SK-N-MC (cell line): ENCODE measurements around the gene MAP7D1.

Source experiments
- DNase-seq: peaks from one replicate; pipeline ENCODE4 v3.0.0-alpha.2; 2011; ENCODE audit warnings: low read depth, low spot score
- H3K27ac ChIP-seq: fragments of 200-600 bp; sonication (generic); 2 replicates; pipeline ENCODE4 v1.5.1; 2016; ENCODE audit warnings: mixed run types
- H3K36me3 ChIP-seq: fragments of 200-600 bp; sonication (generic); 2 replicates; pipeline ENCODE4 v1.6.1; 2017; ENCODE audit warnings: antibody characterized with exemption, low read length, mixed read lengths; ENCODE audit not compliant: insufficient read depth
- H3K4me3 ChIP-seq: fragments of 200-600 bp; sonication (generic); 2 replicates; pipeline ENCODE4 v1.5.1; 2016
- H3K9ac ChIP-seq: fragments of 200-600 bp; sonication (generic); 2 replicates; pipeline ENCODE4 v1.8.0; 2017; ENCODE audit warnings: mixed run types, mixed read lengths; ENCODE audit not compliant: insufficient read length
- H3K9me3 ChIP-seq: fragments of 200-600 bp; sonication (generic); 2 replicates; pipeline ENCODE4 v1.6.1; 2017; ENCODE audit warnings: low read depth, mild to moderate bottlenecking, antibody characterized with exemption, low read length, moderate library complexity, mixed read lengths
- EZH2 ChIP-seq: fragments of 200-600 bp; sonication (generic); IDR thresholded peaks from one replicate; pipeline ENCODE4 v1.6.1; 2017; ENCODE audit warnings: antibody characterized with exemption
- FOXP2 ChIP-seq: optimal IDR thresholded peaks from 2 replicates; pipeline ENCODE3; 2011; ENCODE audit warnings: mild to moderate bottlenecking, moderate library complexity; ENCODE audit not compliant: insufficient read depth; ENCODE audit errors: extremely low read length, control extremely low read depth
- POLR2AphosphoS5 ChIP-seq: IDR thresholded peaks from 2 replicates; pipeline ENCODE4 v1.6.1; 2012; ENCODE audit warnings: mild to moderate bottlenecking, low read depth, low read length, borderline replicate concordance

MAP7D1 gene

GRCh38 chr1:36115200-36115669 lies 40.7 kb upstream of the MAP7D1 start:
- TF ChIP-seq FOXP2 (no peak), POLR2AphosphoS5 (no peak), EZH2 (no peak)
- H3K36me3 ChIP-seq, result no peaks in the 10 kb centered on the region
- DNase-seq, result no peak
- H3K9ac ChIP-seq, result peak overlapping the region; percentile 7
- H3K4me3 ChIP-seq, result no peak overlapping the region
- H3K27ac ChIP-seq, result 0 out of 2 replicates have a peak overlapping the region, but pooled peaks have one; percentile 34
- no peaks in the 10 kb centered on the region for H3K9me3 ChIP-seq

- no peak overlapping the region for H3K27ac ChIP-seq
- no peaks in the 10 kb centered on the region for H3K36me3 ChIP-seq
- no peak overlapping the region for H3K4me3 ChIP-seq
- H3K9me3 ChIP-seq, result no peaks in the 10 kb centered on the region
- no peak overlapping the region for H3K9ac ChIP-seq
- DNase-seq, result no peak
- TF ChIP-seq FOXP2 (no peak), EZH2 (no peak), POLR2AphosphoS5 (no peak)
These were observed 40.0 kb upstream of the MAP7D1 start for GRCh38 chr1:36115931-36116330.

- H3K36me3 ChIP-seq, result no peaks in the 10 kb centered on the region
- no peak overlapping the region for H3K9ac ChIP-seq
- DNase-seq, result no peak
- no peaks in the 10 kb centered on the region for H3K9me3 ChIP-seq
- H3K27ac ChIP-seq, result no peak overlapping the region
- no peak overlapping the region for H3K4me3 ChIP-seq
- no peak for TF ChIP-seq EZH2
- TF ChIP-seq FOXP2, result no peak
- TF ChIP-seq POLR2AphosphoS5, result no peak
These were observed 39.1 kb upstream of the MAP7D1 start for GRCh38 chr1:36116901-36117300.

GRCh38 chr1:36118447-36119204 lies 37.3 kb upstream of the MAP7D1 start:
- Histone ChIP-seq H3K36me3 (no peaks in the 10 kb centered on the region), H3K27ac (no peak overlapping the region), H3K9me3 (no peaks in the 10 kb centered on the region), H3K9ac (no peak overlapping the region), H3K4me3 (no peak overlapping the region)
- no peak for TF ChIP-seq POLR2AphosphoS5
- TF ChIP-seq EZH2, result no peak
- TF ChIP-seq FOXP2, result no peak
- no peak for DNase-seq

- H3K9ac ChIP-seq, result no peak overlapping the region
- no peaks in the 10 kb centered on the region for H3K36me3 ChIP-seq
- H3K4me3 ChIP-seq, result no peak overlapping the region
- DNase-seq, result no peak
- TF ChIP-seq FOXP2, result no peak
- TF ChIP-seq EZH2, result no peak
- TF ChIP-seq POLR2AphosphoS5, result no peak
- no peak overlapping the region for H3K27ac ChIP-seq
- no peaks in the 10 kb centered on the region for H3K9me3 ChIP-seq
These were observed 36.5 kb upstream of the MAP7D1 start for GRCh38 chr1:36119456-36119855.

GRCh38 chr1:36122062-36123030 lies 33.6 kb upstream of the MAP7D1 start:
- Histone ChIP-seq H3K36me3 (no peaks in the 10 kb centered on the region), H3K9me3 (no peaks in the 10 kb centered on the region), H3K4me3 (no peak overlapping the region), H3K27ac (no peak overlapping the region), H3K9ac (no peak overlapping the region)
- DNase-seq, result no peak
- TF ChIP-seq EZH2 (no peak), FOXP2 (no peak), POLR2AphosphoS5 (no peak)

- Histone ChIP-seq H3K36me3 (no peaks in the 10 kb centered on the region), H3K9me3 (no peaks in the 10 kb centered on the region), H3K4me3 (no peak overlapping the region), H3K27ac (no peak overlapping the region), H3K9ac (no peak overlapping the region)
- DNase-seq, result no peak
- TF ChIP-seq EZH2 (no peak), POLR2AphosphoS5 (no peak), FOXP2 (no peak)
These were observed 32.6 kb upstream of the MAP7D1 start for GRCh38 chr1:36123356-36123755.
